ENCODE data around the gene HDGFL2.

The HDGFL2 gene

DNA sequence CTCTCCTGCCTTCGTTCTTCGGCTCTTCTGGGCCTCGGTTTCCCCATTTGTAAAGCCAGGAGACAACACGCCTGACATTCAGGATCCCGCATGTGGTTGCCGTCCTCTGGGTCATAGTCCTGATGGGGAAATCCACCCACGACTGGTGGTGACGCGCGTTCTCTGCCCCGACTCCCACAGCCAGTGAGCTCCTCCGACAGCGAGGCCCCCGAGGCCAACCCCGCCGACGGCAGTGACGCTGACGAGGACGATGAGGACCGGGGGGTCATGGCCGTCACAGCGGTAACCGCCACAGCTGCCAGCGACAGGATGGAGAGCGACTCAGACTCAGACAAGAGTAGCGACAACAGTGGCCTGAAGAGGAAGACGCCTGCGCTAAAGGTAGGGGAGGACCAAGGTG lies 16.4 kb downstream of the HDGFL2 start:
- DNase-seq (ENCODE audit: insufficient read length, low spot score) (no peak), FAIRE-seq (no peak)
- TF ChIP-seq, protein P1, sequence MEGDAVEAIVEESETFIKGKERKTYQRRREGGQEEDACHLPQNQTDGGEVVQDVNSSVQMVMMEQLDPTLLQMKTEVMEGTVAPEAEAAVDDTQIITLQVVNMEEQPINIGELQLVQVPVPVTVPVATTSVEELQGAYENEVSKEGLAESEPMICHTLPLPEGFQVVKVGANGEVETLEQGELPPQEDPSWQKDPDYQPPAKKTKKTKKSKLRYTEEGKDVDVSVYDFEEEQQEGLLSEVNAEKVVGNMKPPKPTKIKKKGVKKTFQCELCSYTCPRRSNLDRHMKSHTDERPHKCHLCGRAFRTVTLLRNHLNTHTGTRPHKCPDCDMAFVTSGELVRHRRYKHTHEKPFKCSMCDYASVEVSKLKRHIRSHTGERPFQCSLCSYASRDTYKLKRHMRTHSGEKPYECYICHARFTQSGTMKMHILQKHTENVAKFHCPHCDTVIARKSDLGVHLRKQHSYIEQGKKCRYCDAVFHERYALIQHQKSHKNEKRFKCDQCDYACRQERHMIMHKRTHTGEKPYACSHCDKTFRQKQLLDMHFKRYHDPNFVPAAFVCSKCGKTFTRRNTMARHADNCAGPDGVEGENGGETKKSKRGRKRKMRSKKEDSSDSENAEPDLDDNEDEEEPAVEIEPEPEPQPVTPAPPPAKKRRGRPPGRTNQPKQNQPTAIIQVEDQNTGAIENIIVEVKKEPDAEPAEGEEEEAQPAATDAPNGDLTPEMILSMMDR (IDR thresholded peaks at IDR 0.05; ENCODE audit: insufficient read depth, missing control alignments), result no peak

- DNase-seq (ENCODE audit: insufficient read length, low spot score) (no peak), FAIRE-seq (no peak)
- TF ChIP-seq, protein P1 (IDR thresholded peaks at IDR 0.05; ENCODE audit: insufficient read depth, missing control alignments), result no peak
Observed at GRCh38 chr19:4491446-4491845, 19.3 kb downstream of the HDGFL2 start.

DNA sequence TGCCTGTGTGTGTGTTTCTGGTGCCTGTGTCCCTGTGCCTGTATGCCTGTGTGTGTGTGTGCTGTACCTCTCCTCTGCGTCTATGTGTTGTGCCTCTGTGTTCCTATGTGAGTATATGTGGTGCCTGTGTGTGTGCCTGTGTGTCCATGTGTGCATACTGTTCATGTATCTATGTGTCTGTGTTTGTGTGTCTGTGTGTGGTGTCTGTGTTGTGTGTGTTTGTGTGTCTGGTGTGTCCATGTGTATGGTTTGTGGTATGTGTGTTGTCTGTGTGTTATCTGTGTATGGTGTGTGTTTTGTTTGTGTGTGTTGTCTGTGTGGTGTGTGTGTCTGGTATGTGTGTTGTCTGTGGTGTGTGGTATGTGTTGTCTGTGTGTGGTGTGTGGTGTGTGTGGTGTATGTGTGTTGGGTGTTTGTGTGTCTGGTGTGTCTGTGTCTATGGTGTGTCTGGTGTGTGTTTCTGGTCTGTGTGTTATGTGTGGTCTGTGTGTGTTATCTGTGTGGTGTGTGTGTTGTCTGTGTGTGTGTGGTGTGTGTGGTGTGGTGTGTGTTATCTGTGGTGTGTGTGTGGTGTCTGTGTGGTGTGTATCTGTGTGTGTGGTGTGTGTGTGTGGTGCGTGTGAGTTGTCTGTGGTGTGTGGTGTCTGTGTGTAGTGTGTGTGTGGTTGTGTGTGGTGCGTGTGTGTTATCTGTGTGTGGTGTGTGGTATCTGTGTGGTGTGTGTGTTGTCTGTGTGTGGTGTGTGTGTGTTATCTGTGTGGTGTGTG lies 20.4 kb downstream of the HDGFL2 start:
- no peak for FAIRE-seq
- DNase-seq (ENCODE audit: insufficient read length, low spot score), result no peak
- TF ChIP-seq, protein P1 (IDR thresholded peaks at IDR 0.05; ENCODE audit: insufficient read depth, missing control alignments), result no peak

DNA sequence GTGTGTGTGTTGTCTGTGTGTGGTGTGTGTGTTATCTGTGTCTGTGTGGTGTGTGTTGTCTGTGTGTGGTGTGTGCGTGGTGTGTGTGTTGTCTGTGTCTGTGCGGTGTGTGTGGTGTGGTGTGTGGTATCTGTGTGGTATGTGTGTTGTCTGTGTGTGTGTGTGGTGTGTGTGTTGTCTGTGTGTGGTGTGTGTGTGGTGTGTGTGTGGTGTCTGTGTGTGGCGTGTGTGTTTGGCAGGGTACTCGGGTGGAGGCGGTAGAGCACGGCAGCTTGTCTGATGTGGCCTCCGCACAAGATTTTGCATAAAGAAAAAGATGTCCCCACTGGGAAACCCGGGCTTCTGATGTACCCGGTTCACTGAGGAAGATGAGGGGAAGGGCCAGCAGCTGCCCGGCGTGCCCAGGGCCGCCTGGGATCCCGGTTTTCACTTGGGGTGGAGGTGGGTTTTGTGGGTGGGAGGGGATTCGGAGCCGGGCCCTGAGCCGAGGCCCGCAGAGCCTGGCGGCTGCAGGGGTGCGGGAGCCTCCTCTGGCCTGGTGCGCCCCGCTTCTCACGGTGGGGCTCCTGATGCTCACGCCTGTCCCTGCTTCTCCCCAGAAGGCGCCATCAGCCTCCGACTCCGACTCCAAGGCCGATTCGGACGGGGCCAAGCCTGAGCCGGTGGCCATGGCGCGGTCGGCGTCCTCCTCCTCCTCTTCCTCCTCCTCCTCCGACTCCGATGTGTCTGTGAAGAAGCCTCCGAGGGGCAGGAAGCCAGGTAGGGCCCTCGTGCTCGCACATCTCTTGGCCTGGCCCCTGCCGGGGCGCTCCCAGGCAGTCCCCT lies 21.2 kb downstream of the HDGFL2 start:
- TF ChIP-seq, protein P1 (IDR thresholded peaks at IDR 0.05; ENCODE audit: insufficient read depth, missing control alignments), result no peak
- FAIRE-seq (no peak), DNase-seq (ENCODE audit: insufficient read length, low spot score) (no peak)

DNA sequence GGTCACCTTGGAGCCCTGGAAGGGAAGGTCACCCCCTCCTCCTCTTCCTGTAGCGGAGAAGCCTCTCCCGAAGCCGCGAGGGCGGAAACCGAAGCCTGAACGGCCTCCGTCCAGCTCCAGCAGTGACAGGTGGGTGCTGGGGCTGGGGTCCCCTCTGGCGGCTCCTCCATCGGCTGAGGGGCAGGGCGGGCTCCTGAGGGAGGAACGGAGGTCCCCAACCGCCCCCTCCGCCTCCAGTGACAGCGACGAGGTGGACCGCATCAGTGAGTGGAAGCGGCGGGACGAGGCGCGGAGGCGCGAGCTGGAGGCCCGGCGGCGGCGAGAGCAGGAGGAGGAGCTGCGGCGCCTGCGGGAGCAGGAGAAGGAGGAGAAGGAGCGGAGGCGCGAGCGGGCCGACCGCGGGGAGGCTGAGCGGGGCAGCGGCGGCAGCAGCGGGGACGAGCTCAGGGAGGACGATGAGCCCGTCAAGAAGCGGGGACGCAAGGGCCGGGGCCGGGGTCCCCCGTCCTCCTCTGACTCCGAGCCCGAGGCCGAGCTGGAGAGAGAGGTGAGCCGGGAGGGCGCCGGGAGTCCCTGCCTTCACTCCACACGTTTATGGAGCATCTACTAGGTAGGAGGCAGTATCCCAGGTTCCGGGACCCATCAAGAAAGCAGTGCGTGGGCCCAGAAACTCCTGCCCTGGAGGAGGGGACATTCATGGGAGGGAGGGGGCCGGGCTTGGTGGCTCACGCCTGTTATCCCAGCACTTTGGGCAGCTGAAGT lies 22.0 kb downstream of the HDGFL2 start:
- FAIRE-seq, result no peak
- TF ChIP-seq, protein P1 (IDR thresholded peaks at IDR 0.05; ENCODE audit: insufficient read depth, missing control alignments), result no peak
- DNase-seq (ENCODE audit: insufficient read length, low spot score), result no peak

DNA sequence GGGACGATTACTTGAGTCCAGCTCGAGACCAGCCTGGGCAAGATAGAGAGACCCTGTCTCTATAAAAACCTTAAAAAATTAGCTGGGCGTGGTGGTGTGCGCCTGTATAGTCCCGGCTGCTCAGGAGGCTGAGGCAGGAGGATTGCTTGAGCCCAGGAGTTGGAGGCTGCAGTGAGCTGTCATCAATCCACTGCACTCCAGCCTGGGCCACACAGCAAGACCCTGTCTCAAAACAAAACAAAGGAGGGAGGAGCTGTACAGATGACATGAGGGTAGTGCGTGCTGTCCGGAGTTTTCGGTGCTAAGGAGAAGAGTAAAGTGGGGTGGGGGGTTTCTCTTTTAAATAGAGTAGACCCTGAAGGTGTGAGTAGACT lies 22.6 kb downstream of the HDGFL2 start:
- DNase-seq (ENCODE audit: insufficient read length, low spot score) (no peak), FAIRE-seq (no peak)
- TF ChIP-seq, protein P1 (IDR thresholded peaks at IDR 0.05; ENCODE audit: insufficient read depth, missing control alignments), result no peak
